GM12875 (cell line): Measurements from ENCODE around the gene PRSS37.

Source experiments
- H3K4me3 ChIP-seq: one replicate; pipeline ENCODE4 v1.5.1; 2011; ENCODE audit warnings: low read depth, low read length, control low read depth
- CTCF ChIP-seq: IDR thresholded peaks from 2 replicates; pipeline ENCODE4 v1.5.1; 2011; ENCODE audit warnings: low read depth, mild to moderate bottlenecking, control low read depth, inconsistent platforms, low read length, moderate library complexity, borderline replicate concordance; ENCODE audit not compliant: insufficient read depth

PRSS37 gene

DNA sequence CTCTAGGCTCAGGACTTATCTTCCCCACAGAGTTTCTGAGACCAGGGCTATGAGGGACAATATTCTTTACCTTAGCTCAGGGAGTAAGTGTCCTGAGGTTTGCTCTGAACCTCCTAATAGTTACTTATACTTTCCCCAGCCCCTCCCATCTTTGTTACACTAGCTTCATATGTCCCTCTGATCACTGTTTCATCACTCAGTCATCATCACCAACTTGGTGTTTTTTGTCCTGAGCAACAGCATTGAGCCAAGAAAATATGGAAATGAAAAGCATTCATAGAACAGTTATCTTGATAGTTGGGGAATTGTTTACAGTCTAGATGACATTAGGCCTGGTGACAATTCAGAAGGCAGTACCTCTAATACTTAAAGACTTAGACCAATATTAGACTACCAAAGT lies at the start of gene PRSS37:
Gene PRSS37 (minus strand): TSS at position 101 of the 400 bp plus-strand sequence. CDS start 436 bp downstream, outside the sequence.
- no peak for TF ChIP-seq CTCF
- no peak within 1 kb of the TSS for H3K4me3 ChIP-seq

DNA sequence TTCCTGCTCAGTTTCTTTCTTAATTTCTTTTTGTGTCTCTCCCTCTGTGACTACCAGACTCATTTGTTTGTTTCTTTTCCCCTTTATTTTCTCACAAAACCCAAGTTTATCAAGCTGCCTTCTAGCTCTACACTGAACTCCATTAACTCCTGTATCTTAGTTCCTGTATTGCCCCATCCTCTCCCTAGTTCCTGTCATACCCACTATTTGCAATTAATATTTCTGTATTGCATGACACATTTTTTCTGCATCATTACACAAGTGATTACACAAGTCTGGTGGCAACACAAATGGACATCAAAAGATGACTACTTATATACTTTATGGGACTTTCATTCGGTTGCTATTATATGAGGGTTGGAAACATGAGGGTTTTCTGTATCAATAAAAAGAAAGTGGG lies 48.0 kb upstream of the PRSS37 start:
- H3K4me3 ChIP-seq: no peak overlapping the region
- TF ChIP-seq CTCF: no peak

DNA sequence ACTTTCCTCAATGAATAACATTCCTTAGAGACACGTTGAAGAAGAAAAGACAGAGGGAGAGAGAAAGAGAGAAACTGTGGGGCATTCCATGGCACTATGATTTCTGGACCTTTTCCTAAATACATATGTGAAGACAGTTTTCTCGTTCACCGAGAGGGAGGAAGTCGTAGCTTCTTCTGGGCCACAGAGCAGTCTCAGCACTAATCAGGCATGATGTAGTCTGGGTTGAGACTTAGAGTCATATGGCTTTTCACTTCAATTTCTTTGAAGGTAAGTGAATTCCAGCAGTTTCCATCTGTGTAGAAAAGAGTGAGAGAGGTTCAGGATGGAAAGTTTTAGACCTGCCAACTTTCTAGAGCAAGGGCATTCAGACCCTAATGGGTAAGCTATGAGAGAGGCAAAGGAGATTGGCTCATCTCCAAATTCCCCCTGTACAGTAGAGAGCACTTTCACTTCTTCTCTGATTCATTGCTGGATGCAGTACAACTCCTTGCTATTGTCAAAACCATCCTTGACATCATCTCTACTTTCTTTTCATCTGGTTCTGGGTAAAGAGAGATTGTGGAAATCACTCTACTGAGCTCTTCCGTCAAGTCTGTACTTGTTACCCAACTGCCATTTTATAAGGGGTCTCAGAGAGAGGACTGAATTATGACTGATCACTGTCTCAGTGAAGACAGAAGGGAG lies 43.4 kb upstream of the PRSS37 start:
- TF ChIP-seq CTCF: no peak
- no peak overlapping the region for H3K4me3 ChIP-seq

DNA sequence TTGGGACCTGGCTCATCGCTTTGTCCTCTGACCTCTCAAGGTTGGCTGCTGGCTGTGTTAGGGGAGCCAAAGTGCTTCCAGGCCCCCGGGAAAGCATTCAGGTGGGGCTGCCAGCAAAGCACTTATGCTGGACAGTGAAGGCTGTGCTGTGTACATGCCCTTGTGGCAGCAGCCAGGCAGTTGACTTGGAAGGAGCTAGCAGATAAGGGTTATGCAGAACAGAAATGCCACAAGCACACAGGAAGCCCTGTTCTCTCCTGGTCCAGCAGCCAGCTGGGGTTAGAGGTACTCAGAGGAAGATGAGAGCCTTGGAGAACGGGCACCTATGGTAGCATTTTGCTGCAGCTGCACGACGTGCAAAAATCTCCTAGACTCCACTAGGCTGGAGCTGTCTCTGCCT lies 39.7 kb upstream of the PRSS37 start:
- no peak overlapping the region for H3K4me3 ChIP-seq
- TF ChIP-seq CTCF: no peak

GRCh38 chr7:141877365-141877764 lies 36.1 kb upstream of the PRSS37 start:
- no peak overlapping the region for H3K4me3 ChIP-seq
- no peak for TF ChIP-seq CTCF

DNA sequence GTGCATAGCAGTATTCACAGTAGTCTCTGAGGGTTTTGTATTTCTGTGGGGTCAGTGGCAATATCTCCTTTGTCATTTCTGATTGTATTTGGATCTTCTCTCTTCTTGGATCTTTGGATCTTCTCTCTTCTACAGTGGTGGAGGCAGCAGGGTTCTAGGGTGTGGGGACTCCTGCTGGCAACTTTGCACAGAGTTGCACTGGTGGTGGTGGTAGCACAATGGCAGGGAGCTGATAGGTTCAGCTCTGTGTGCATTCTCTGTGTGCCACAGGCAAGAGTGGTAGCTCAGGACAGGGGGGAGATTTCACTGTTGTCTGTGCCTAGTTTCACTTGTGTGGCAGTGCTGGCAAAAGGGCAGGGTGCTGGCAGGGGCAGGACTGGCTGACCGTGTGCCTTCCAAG lies 35.1 kb upstream of the PRSS37 start:
- no peak for TF ChIP-seq CTCF
- no peak overlapping the region for H3K4me3 ChIP-seq

DNA sequence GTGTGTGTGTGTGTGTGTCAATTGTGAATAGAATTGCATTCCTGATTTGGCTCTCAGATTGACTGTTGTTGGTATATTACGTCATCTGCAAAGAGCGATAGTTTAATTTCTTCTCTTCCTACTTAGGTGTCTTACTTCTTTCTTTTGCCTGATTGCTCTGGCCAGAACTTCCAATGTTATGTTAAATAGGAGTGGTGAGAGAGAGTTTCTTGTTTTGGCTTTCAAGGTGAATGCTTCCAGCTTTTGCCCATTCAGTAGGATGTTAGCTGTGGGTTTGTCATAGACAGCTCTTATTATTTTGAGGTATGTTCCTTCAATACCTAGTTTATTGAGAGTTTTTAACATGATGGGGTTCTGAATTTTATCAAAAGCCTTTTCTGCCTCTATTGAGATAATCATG lies 34.2 kb upstream of the PRSS37 start:
- TF ChIP-seq CTCF: no peak
- H3K4me3 ChIP-seq: no peak overlapping the region
